HG02870 (cell line): Measurements from ENCODE around the gene COPZ2.
"Not testable (repeated sequence)": the region's sequence is repeated elsewhere in the genome, so short reads cannot be mapped to it uniquely, and the experiment has no call there.

Source experiments
- ATAC-seq: cut with Tn5 transposase; IDR thresholded peaks from one replicate; pipeline ENCODE4 v1.9.1; 2021; ENCODE audit warnings: mild to moderate bottlenecking, moderate library complexity; ENCODE audit not compliant: unreplicated experiment

COPZ2 gene

GRCh38 chr17:47988445-47988844 lies 49.2 kb downstream of the COPZ2 start:
- not testable (repeated sequence) for ATAC-seq

DNA sequence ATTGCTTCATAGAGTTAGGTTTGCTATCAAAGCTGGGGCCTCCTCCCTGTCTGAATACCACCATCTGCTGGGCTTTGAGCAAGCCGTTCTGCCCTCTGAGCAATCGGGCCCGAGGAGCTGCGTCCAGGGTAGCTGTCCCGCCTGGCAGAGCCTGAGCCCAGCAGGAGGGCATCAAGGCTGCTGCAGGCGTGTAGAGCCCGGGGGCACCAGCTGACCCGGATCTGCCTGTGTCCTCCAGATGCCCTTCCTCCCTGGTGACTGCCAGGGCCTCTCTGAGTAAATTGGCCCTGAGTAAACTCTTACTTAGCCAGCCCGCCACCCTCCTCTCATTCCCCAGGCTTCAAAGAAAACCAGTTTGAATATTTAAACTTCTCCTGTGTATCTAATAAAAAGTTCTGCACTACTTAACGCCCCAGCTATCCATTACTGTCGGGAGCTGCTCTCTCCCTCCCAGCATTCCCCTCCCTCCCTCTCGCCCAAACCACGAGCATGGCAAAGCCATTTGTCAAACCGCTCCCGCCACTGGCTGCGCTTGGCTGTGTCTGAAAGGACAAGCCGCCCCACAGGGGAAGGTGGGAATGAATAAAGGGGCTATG lies 50.3 kb downstream of the COPZ2 start:
- ATAC-seq, result no peak

GRCh38 chr17:47986520-47986919 lies 51.1 kb downstream of the COPZ2 start:
- no peak for ATAC-seq

DNA sequence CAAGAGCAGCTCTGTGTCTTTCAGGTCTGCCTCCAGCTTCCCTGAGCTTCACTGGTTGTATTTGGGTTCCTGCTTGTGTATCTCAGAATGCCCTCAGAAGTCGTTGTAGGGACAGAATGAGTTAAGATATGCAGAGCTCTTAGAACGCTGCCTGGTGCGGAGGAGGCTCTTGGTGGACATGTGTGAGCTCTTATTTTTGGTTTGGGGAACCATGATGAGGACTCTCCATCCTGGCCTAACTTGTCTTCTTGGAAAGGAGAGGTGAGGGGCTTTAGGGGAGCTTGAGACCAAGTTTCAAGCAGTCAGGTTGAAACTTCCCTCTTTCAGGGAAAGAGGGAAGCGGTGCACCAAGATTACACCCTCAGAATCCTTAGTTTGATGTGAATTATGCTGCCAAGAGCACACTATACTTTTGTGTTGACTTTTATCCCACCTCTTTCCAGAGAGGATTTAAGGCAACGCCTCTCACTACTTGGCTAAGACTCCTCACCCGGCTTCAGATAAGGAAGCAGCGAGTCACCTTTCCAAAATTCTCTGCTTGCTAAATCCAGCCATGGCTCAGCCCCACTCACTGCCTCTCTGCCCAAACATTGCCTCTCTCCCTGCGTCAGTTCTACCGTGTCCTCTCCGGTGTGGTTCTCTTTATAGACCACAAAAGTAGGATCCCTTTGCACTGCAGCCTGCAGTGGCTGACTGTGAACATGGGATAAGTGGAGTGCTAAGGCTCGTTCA lies 53.9 kb downstream of the COPZ2 start:
- ATAC-seq, result no peak

- no peak for ATAC-seq
Observed at GRCh38 chr17:47982645-47983390, 54.8 kb downstream of the COPZ2 start.

GRCh38 chr17:47982091-47982617 lies 55.4 kb downstream of the COPZ2 start:
- no peak for ATAC-seq

DNA sequence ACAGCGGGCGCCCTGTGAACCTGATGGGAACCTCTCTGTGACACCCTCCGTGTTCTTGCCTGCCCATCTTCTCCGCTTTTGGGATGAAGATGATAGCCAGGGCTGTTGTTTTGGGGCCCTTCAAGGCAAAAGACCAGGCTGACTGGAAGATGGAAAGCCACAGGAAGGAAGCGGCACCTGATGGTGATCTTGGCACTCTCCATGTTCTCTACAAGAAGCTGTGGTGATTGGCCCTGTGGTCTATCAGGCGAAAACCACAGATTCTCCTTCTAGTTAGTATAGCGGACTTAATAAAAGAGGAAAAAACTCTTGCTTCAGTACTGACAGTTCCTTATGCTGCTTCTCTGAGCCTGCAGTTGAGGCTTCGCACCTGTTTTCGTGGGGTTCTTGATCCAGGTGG lies 56.1 kb downstream of the COPZ2 start:
- ATAC-seq, result no peak

- no peak for ATAC-seq
Observed at GRCh38 chr17:47980541-47980940, 57.1 kb downstream of the COPZ2 start.

GRCh38 chr17:47978324-47978723 lies 59.3 kb downstream of the COPZ2 start:
- no peak for ATAC-seq
